GM21576 (cell line): Measurements from ENCODE around the gene GALNT6.

Source experiments
- ATAC-seq: cut with Tn5 transposase; IDR thresholded peaks from one replicate; pipeline ENCODE4 v1.9.1; 2021; ENCODE audit warnings: mild to moderate bottlenecking, moderate library complexity; ENCODE audit not compliant: unreplicated experiment

GALNT6 gene, protein sequence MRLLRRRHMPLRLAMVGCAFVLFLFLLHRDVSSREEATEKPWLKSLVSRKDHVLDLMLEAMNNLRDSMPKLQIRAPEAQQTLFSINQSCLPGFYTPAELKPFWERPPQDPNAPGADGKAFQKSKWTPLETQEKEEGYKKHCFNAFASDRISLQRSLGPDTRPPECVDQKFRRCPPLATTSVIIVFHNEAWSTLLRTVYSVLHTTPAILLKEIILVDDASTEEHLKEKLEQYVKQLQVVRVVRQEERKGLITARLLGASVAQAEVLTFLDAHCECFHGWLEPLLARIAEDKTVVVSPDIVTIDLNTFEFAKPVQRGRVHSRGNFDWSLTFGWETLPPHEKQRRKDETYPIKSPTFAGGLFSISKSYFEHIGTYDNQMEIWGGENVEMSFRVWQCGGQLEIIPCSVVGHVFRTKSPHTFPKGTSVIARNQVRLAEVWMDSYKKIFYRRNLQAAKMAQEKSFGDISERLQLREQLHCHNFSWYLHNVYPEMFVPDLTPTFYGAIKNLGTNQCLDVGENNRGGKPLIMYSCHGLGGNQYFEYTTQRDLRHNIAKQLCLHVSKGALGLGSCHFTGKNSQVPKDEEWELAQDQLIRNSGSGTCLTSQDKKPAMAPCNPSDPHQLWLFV

DNA sequence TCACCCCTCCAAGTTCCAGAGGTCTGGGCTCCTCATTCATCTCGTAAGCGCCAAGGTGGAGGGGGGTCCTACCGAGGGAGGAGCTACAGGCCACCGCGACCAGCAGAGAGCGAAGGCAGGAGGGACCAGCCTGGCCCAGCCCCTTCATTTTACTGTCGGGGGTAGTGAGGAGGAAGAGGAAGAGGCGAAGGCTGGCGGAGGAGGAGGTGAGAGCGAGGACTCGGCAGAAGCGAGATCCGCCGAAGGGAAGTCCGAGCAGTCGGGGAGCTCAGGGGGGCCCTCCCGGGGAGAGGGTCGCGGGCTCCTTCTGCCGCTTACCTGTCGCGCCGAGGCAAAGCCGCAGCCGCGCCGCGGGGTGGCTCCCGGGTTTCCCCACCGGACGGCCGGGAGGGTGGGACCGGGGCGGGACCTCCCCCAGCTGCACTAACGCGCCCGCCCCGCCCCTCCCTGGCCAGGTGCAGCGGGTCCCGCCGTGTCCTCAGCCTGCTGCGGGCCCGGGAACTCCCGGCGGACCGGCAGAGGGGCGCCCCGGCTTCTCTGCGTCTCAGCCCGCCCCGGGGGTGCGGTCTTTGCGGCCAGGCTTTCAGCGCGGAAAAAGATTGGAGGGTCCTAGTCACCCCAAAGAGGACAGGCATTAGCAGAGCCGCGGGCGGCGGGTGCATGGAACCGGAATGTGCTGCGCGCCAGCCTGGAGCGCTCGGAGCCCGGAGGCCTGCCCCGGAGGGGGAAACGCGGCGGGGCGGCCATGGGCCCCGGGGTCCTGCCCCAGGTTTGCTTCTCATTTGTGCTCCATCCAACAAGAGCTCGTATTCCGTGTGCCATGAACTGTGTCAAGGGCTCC, at the start of gene GALNT6:
GALNT6 (minus strand) TSS at position 124 of the 841 bp plus-strand sequence. CDS start 11,625 bp downstream, outside the sequence.
- ATAC-seq = peak; percentile 38

DNA sequence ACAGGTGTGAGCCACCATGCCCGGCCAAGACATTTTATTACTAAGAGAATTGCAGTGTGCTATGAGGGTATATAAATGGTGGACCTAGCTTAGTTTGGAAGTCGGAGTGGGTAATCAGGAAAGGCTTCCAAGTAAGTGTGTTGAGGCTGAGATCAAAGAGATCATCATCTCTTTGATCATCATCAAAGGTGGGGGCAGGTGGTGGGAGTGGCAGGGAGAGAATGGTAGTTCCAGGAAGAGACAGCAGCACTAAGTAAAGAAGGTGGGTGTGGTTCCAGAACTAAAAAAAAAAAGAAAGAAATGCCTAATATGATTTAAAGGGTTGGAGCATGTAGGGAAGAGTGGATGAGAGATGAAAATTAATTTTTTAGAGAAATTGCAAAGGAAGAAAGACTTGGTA, 48.1 kb upstream of the GALNT6 start:
- no peak for ATAC-seq

DNA sequence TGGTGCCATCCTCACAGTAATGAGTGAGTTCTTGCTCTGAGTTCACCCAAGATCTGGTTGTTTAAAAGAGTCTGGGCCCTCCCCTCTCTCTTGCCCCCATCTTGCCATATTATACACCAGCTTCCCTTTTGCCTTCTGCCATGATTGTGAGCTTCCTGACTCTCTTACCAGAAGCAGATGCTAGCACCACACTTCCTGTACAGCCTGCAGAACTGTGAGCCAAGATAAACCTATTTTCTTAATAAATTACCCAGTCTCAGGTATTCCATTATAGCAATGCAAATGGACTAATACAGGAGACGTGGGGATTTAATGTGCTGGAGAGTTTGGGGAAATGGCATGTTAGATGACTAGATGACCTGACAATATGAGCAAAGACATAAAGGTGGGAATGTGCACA, 46.2 kb upstream of the GALNT6 start:
- ATAC-seq = no peak

DNA sequence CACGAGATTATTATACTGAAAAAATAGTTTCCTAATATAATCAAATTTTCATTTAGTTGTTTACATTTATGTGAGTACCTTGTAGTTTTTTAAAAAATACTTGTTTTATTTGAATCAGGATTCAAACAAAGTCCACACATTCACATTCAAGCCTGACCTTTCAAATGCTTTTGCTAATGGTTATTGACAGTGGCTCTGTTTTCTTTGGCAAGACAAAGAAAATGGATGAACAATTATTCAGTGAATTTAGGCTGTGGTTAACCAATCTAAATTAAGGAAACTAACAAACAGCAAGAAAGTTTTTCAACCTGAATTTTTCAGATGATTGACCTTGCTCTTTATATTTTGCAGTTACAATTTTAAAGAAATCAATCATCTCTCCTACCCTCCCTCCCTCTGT, 43.1 kb upstream of the GALNT6 start:
- ATAC-seq = no peak

DNA sequence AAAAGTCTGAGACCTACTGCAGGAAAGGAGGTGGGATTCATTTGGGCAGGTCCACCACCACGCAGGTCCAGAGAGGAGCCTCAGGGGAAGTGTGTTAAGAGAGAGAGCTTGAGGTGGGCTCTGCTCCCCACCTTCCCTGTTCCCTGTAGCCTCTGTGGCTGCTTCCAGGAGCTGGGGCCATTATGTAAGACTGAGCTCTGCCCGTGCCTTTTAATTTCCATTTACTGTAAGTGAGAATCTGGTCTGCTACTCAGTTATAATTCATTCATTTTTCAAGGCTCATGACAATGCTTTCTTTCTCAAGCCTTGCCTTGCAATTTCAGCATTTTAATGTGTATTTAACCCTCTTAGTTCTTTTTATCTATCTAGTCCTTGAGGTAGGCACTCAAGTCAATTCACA, 41.7 kb upstream of the GALNT6 start:
- no peak for ATAC-seq

DNA sequence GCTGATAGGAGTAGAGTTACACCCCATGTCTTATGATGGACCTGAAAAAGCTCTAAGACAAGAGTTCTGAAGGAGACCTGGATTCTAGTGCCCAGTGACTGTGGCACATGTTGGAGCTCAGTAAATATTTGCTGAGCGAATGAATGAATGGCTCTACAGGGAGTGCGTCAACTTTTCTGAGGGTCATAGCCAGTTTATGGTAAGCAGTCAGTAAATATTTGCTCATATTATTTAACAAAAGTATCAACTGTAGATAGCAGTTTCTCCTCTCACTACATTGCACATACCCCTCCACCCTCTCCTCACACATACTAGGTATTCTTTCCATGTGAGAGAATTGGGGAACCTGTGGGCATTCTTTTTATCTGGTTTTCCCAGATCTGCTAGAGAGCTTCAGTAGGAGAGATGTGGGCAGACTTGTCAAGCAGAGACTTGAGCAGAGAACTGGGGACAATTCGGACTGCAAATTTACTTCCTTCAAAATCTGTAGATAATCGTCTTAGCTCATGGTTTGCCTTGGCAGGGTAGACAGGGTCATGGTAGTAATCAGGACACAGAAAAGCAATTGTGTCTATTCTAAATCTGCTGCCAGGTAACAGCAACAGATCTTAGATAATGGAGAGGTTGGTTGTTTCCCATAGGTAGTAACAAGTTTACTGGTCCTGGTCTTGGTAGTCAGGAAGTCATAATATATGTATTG, 39.1 kb upstream of the GALNT6 start:
- no peak for ATAC-seq

DNA sequence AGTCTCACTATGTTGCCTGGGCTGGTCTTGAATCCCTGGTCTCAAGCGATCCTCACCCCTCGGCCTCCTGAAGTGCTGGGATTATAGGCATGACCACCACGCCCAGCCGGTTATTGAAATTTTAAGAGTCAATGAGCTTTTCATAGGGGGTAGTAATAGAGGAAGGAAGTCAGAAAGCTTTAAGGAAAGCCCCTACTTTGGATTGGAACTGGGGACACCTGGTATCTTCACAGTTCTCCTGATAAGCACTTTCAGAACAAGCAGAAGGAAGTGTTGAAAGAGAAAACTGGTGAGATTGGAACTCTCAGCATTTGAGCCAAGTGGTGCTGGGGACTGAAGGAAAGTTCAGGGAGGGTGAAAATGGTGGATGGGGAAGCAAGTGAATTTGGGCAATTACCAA, 38.5 kb upstream of the GALNT6 start:
- no peak for ATAC-seq

DNA sequence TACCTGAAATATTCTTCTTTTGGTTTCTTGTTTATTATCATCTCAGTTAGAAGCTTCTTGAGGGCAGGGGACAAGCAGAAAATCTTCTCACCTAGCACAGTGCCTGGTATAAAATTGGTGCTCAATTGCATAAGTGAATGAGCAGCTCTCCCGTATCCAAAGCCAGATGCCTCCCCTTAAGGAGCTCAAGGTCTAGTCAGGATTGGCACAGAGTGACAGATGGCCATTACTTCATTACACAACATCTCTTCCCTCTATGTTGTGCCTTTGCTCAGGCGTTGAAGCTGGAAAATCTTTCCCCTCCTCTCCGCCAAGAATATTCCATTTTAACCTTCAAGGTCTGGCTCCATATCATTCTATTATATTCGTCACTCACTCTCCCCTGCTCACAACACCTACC, 37.0 kb upstream of the GALNT6 start:
- ATAC-seq = no peak

DNA sequence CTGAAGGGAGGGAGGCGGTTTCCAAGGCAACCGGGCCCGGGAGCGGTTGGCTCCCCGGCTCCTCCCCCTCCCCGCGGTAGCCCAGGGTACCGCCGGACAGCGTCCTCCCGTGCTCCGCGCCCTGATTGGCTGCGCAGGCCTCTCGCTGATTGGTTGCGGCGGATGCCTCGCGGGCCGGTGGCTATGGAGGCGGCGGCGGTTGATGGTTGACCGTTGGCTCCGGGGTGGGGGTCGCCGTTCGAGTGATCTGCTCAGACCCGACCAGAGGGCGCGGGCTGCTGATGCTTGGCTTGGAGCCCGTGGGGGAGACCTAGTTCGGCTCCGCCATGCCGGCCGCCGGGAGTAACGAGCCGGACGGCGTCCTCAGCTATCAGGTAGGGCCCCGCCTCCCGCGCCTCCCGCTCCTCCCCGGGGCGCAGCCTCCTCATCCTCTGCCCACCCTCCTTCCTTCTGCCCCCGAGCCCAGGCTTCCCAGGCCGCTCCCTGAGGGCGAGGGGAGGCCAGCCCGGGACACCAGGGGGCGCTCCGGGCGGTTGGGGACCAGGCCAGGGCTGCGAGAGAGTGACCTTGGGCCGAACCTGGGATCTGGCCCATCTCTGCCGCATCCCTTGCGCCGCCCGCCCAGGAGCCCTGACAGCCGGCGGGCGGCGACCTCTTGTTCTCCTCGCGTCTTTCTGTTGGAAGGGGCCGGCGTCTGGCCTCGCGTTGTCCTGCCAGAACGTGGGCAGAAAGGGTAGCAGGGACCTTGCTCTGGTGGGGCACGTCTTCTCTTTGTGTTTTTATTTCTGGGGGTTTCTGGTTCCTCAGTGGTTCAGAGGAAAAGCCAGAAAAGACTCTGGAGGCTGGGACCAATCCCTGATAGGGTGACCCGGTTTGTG, 33.7 kb upstream of the GALNT6 start, which contains the start of gene SLC4A8:
SLC4A8 (plus strand) TSS at position 170 of the 878 bp plus-strand sequence; CDS start at position 327, 157 bp downstream.
- peak; percentile 92 for ATAC-seq

DNA sequence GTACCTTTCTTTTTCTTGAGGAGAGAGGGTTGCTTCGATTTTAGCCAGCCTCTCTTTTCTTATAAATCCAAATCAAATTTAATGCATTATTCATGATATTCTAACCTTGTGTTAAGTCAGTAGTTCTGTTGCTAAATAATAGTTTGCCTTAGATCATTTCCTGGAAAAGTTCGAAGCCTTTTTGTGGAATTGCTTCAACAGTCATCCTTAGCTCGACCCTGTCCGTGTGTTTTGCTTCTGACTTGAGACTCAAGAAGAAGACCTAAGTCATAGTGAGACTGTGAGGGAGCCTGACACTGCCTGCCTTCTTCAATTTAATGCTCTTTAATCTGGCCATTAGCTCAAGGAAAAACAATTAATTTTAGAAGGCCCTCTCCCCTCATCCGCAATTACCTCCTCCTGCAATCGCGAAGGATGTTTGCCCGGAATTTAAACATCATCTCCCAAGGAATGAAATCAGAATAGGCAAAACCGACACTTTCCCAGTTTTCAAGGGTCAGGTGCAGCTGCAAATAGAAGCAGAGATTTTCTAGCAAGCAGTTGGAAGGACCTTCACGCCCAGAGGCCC, 33.0 kb upstream of the GALNT6 start:
- ATAC-seq = no peak

DNA sequence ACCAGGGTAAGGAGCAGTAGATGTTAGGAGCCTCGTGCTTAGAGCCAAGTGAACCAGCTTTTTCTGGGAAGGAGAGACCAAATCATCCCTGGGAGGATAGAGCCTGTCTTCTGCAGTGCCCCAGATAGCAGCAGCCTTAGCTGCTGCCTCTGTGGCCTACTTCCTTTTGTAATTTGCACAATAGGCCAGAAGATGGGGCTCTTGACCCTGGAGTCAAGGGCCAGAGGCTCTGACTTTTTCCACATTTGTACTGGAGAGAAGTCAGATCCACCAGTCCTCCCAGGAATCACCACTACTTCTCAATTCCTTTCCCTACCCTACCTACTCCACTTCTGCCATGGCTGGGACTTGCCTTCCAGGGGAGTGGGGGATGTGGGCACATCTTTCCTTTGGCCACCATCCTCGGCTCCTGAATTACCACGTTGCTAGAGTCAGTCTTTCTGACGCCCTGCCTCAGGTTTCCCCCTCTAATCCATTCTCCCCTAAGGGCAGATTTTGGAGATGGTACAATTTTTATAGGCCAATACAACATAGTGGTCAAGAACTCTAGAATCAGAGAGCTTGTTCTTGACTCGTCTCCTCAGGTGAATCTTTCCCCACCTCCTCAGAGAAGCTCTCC, 30.2 kb upstream of the GALNT6 start:
- ATAC-seq = no peak

DNA sequence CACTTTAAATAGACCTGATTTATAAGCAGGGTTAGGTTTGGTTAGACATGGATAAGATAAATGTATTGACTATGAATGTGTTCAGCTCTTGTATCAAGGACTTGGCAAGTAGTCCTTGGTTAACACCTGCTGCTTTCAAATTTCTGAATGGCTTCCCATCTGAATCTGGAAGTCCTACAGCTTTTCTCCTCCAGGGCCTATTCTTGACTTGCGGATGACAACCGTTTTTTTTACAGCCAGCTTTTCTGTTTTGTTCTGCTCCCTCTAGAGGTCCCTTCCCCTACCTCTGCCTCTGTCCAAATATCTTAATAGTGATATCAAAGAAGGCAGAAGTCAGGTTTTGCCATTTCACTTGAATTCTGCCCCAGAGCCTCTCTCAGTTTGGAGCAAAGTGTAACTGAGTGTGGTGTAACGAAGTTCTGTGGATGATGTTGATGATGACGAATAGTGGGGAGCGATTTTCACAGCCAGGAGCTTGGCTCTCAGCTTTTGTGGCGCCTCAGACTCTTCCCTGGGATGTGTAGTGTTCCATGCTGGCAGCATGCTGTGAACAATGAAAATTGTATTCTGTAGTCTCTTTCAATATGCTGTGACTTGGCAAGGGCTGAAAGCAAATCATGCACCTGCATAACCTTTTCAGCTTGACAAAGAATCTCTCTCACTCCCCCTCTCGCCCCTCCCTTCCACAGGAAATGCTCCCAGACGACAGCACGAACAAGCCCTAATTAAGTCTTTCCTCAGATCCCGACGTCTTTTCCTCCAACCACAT, 28.4 kb upstream of the GALNT6 start:
- no peak for ATAC-seq

DNA sequence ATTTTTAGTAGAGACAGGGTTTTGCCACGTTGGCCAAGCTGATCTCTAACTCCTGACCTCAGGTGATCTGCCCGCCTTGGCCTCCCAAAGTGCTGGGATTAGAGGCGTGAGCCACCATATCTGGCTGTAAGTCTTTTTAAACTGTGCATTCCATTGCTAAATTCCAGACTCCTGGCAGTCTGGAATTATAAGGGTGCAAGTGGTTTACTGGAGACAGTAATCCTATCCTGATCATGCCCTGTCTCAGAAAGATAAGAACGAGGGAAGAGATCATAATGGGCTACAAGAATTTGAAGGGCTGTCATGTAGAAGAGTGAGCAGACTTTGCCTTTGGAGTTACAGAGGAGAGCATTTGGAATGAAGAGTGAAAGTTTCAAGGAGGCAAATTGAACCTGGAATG, 26.6 kb upstream of the GALNT6 start:
- ATAC-seq = no peak

DNA sequence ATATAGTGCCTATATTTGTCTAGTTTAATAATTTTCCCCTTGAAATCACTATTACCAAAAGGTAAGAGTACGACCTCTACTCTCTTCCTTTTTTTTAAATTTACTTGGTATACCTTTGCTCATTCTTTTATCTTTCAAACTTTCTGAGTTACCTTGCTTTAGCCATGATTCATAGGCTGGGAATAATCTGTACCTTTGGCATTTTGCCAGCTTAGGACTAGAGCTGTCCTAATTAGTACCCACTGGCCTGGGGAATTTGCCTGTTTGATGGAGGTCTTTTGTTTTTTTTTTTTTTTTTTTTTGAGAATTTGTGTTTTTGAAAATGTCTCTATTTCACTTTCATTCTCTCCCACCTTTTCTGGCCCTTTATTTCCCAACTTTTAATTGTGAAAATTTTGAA, 24.7 kb upstream of the GALNT6 start:
- no peak for ATAC-seq

DNA sequence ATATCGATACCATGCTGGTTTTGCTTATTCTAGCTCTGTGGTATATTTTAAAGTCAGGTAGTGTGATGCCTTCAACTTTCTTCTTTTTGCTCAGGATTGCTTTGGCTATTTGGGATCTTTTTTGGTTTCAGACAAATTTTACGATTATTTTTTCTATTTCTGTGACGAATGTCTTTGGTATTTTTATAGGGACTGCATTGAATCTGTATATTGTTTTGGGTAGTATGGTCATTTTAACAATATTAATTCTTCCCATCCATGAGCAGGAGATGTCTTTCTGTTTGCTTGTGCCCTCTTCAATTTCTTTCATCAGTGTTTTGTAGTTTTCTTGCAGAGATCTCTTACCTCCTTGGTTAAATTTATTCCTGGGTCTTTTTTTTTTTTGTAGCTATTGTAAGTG, 22.6 kb upstream of the GALNT6 start:
- ATAC-seq = no peak

DNA sequence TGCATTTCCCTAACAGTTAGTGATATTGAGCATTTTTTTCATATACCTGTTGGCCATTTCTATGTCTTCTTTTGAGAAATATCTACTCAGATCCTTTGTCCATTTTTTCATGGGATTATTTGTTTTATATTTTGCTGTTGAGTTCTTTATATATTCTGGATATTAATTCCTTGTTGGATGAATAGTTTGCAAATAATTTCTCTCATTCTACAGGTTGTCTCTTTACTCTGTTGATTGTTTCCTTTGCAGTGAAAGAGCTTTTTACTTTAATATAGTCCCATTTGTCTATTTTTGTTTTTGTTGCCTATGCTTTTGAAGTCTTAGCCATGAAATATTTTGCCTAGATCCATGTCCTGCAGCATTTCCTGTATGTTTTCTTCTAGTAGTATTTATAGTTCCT, 21.9 kb upstream of the GALNT6 start:
- no peak for ATAC-seq

DNA sequence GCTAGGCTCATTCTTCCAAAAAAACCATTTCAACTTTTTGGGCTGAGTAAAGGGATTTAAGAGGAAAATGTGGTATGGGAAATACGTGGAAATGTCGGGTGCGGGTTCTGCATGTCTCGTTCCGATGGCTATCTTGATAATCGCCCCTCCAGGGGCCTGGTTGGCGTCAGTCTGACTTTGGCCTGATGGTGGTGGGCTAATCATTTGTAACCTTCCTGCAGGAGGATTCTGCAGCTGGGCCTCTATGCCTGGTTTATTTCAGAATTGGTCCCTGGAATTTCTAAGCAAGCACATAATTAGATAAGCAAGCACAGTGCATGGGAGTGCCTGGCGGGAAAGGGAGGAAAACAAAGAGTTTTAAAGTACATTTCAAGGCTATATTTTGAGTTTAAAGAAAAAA, 18.6 kb upstream of the GALNT6 start:
- ATAC-seq = no peak

DNA sequence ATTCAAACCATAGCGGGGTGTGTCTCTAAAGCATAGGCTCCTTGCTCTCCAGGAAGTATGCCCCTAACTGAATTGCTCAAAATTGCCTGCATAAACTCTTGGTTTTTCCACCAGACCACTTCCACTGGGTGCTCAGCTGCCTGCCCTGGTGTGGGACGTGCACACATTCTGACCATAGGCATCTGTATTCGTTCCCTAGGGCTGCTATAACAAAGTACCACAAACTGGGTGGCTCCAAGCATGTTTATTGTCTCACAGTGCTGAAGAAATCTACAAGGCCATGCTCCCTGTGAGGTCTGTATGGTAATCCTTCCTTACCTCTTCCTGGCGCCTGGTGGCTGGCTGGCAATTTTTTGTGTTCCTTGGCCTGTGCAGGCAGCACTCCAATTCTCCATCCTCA, 16.4 kb upstream of the GALNT6 start:
- ATAC-seq = no peak
